Stimulated activated CD8-positive, alpha-beta memory T cell treated with anti-CD3 and anti-CD28 coated beads, Interleukin-4, amount 100 ng/mL, for 48 hours (primary cell): Measurements from ENCODE around the gene TBC1D16.

Experiments
- DNase-seq: peaks from one replicate; pipeline ENCODE4 v3.0.0-alpha.2; 2020

TBC1D16 gene

GRCh38 chr17:79948406-79948944, 87.2 kb downstream of the TBC1D16 start:
- DNase-seq = no peak

- no peak for DNase-seq
Observed at GRCh38 chr17:79947351-79948031, 88.2 kb downstream of the TBC1D16 start.

GRCh38 chr17:79946352-79947231, 89.1 kb downstream of the TBC1D16 start:
- DNase-seq = no peak

- no peak for DNase-seq
Observed at GRCh38 chr17:79945591-79946255, 89.9 kb downstream of the TBC1D16 start.

- no peak for DNase-seq
Observed at GRCh38 chr17:79944821-79945391, 90.8 kb downstream of the TBC1D16 start.

- no peak for DNase-seq
Observed at GRCh38 chr17:79944251-79944812, 91.3 kb downstream of the TBC1D16 start.

GRCh38 chr17:79943347-79944241, 92.1 kb downstream of the TBC1D16 start:
- DNase-seq = no peak

- peak; percentile 32 for DNase-seq
Observed at GRCh38 chr17:79942591-79943346, 92.9 kb downstream of the TBC1D16 start.

GRCh38 chr17:79942011-79942405, 93.7 kb downstream of the TBC1D16 start:
- no peak for DNase-seq

GRCh38 chr17:79941088-79942010, 94.3 kb downstream of the TBC1D16 start:
- DNase-seq = no peak

- no peak for DNase-seq
Observed at GRCh38 chr17:79940459-79941087, 95.1 kb downstream of the TBC1D16 start.

- no peak for DNase-seq
Observed at GRCh38 chr17:79939755-79940458, 95.8 kb downstream of the TBC1D16 start.

GRCh38 chr17:79939094-79939435, 96.6 kb downstream of the TBC1D16 start:
- no peak for DNase-seq

GRCh38 chr17:79938336-79939093, 97.2 kb downstream of the TBC1D16 start:
- DNase-seq = no peak

- DNase-seq = no peak
Observed at GRCh38 chr17:79937391-79938335, 98.0 kb downstream of the TBC1D16 start.

- no peak for DNase-seq
Observed at GRCh38 chr17:79936641-79937381, 98.9 kb downstream of the TBC1D16 start.
